ENCODE data around the gene TLE6.

The TLE6 gene

DNA sequence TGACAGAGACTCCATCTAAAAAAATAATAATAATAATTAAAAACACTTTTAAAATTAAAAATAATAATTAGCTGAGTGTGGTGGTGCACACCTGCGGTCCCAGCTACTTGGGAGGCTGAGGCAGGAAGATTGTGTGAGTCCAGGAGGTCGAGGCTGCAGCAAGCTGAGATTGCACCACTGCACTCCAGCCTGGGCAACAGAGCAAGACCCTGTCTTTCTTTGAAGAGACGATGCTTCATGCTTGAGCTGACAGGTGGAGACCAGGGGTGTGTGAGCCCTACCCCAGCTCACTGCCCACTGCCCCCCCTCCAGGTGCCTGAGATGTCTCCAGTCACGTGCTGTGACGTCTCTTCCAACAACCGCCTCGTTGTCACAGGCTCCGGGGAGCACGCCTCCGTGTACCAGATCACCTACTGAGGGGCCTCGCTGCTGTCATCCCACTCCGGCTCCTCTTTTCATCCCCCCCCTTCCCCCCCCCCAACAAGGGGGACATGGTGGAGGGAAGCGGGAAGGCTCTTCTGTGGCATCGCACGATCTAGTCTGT, 17.3 kb downstream of the TLE6 start:
- DNase-seq (ENCODE audit: extremely low read depth, low read depth) = no peak
- TF ChIP-seq CTCF (IDR thresholded peaks at IDR 0.05; ENCODE audit: low read depth, low read length) = no peak

DNA sequence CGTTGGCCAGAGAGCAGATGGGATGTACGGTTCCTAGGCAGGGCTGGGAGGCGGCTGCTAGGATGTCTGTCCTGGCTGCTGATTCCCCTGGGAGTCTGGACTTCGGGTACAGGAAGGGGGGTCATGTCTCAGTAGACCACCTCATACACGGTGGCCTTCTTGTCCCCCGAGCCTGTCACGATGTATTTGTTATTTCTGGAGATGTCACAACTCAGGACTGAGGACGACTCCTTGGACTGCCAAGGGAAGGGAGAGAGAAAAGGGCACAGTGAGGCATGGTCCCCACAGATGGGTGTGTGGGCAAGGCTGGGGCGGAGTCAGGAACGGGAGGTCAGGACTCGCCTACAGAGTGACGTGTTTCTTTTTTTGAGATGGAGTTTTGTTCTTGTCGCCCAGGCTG, 20.4 kb downstream of the TLE6 start:
- no peak for DNase-seq (ENCODE audit: extremely low read depth, low read depth)
- TF ChIP-seq CTCF (IDR thresholded peaks at IDR 0.05; ENCODE audit: low read depth, low read length) = no peak

DNA sequence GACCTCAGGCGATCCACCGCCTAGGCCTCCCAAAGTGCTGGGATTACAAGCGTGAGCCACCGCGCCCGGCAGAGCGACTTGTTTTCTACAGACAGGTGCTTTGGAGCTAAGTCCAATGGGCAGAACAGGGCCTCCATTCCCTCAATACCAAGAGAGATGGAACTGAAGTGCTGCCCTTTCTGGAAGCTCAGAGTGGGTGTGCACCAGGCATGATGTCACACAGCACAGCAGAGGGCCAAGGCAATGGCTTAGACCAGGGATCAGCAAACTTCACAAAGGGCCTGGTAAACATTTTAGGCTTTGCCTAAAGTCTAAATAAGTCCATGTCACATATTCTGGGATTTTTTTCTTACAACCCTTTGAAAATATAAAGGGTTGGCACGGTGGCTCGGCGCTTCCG, 21.3 kb downstream of the TLE6 start:
- DNase-seq (ENCODE audit: extremely low read depth, low read depth) = no peak
- TF ChIP-seq CTCF (IDR thresholded peaks at IDR 0.05; ENCODE audit: low read depth, low read length) = no peak

- TF ChIP-seq CTCF (IDR thresholded peaks at IDR 0.05; ENCODE audit: low read depth, low read length) = no peak
- DNase-seq (ENCODE audit: extremely low read depth, low read depth) = no peak
Observed at GRCh38 chr19:3001235-3001800, 24.0 kb downstream of the TLE6 start.

GRCh38 chr19:3003046-3003445, 25.7 kb downstream of the TLE6 start:
- no peak for DNase-seq (ENCODE audit: extremely low read depth, low read depth)
- TF ChIP-seq CTCF (IDR thresholded peaks at IDR 0.05; ENCODE audit: low read depth, low read length) = no peak

- no peak for TF ChIP-seq CTCF (IDR thresholded peaks at IDR 0.05; ENCODE audit: low read depth, low read length)
- no peak for DNase-seq (ENCODE audit: extremely low read depth, low read depth)
Observed at GRCh38 chr19:3004522-3004921, 27.2 kb downstream of the TLE6 start.

- DNase-seq (ENCODE audit: extremely low read depth, low read depth) = no peak
- no peak for TF ChIP-seq CTCF (IDR thresholded peaks at IDR 0.05; ENCODE audit: low read depth, low read length)
Observed at GRCh38 chr19:3005345-3005744, 28.0 kb downstream of the TLE6 start.
